HG03565 (cell line): ENCODE results near the gene SEPHS2.
A peak's percentile ranks its signal among the peaks of the same experiment; 100 is the strongest.
"Not testable (repeated sequence)": the region's sequence is repeated elsewhere in the genome, so short reads cannot be mapped to it uniquely, and the experiment has no call there.

ENCODE experiments used
- ATAC-seq: cut with Tn5 transposase; IDR thresholded peaks from one replicate; pipeline ENCODE4 v1.9.1; 2021; ENCODE audit warnings: mild to moderate bottlenecking, moderate library complexity; ENCODE audit not compliant: unreplicated experiment

Gene SEPHS2

GRCh38 chr16:30401768-30402425 is 43.8 kb downstream of the SEPHS2 start:
- ATAC-seq, result no peak

GRCh38 chr16:30399435-30400186 is 46.1 kb downstream of the SEPHS2 start:
- no peak for ATAC-seq

- ATAC-seq, result no peak
Measured at GRCh38 chr16:30398661-30399434, 46.8 kb downstream of the SEPHS2 start.

- no peak for ATAC-seq
Measured at GRCh38 chr16:30397776-30398660, 47.7 kb downstream of the SEPHS2 start.

- ATAC-seq, result no peak
Measured at GRCh38 chr16:30397056-30397455, 48.6 kb downstream of the SEPHS2 start.

- ATAC-seq, result not testable (repeated sequence)
Measured at GRCh38 chr16:30396627-30397026, 49.0 kb downstream of the SEPHS2 start.

GRCh38 chr16:30395992-30396585 is 49.6 kb downstream of the SEPHS2 start:
- peak; percentile 10 for ATAC-seq

- peak; percentile 54 for ATAC-seq
Measured at GRCh38 chr16:30395155-30395991, 50.3 kb downstream of the SEPHS2 start, which contains the start of gene ZNF48. Gene ZNF48 (plus strand): TSS chr16:30395420. CDS start chr16:30395795, 375 bp downstream.

- ATAC-seq, result no peak
Measured at GRCh38 chr16:30394592-30395154, 51.0 kb downstream of the SEPHS2 start.
